A549 (cell line): ENCODE measurements around the gene NOXA1.

Experiments
- CEBPB ChIP-seq, 2 experiments: fragments of >200 bp in 1 of 2; sonication (Bioruptor Twin) in 1 of 2; formaldehyde crosslinking in 1 of 2; IDR thresholded peaks; 2 replicates each; pipeline ENCODE4 v1.6.1; 2012 to 2016
- CTCF ChIP-seq: fragments of >200 bp; sonication (Bioruptor Twin); formaldehyde crosslinking; IDR thresholded peaks from 3 replicates; pipeline ENCODE4 v1.5.1; 2016
- SMC3 ChIP-seq: fragments of >200 bp; sonication (Bioruptor Twin); formaldehyde crosslinking; IDR thresholded peaks from 3 replicates; pipeline ENCODE4 v1.6.1; 2018; ENCODE audit warnings: inconsistent platforms
- TP53 ChIP-seq: fragments of 250-450 bp; sonication (Bioruptor Pico); IDR thresholded peaks from 2 replicates; pipeline ENCODE4 v1.5.0; 2021; ENCODE audit warnings: mild to moderate bottlenecking, moderate library complexity
- ZFP36 ChIP-seq: fragments of 450-650 bp; IDR thresholded peaks from 2 replicates; pipeline ENCODE4 v1.6.1; 2014; ENCODE audit warnings: borderline replicate concordance; ENCODE audit not compliant: partially characterized antibody

- TF ChIP-seq ZFP36 = peak; percentile 74
- no peak for TF ChIP-seq CTCF
- no peak for TF ChIP-seq CEBPB (IDR thresholded peaks at IDR 0.05)
- TF ChIP-seq SMC3 = no peak
- no peak for TF ChIP-seq TP53 (CRISPR knock-in tag)
Observed at GRCh38 chr9:137436761-137437600, 13.8 kb downstream of the NOXA1 start.
